HG02885 (cell line): ENCODE results near the gene S100A14.

ENCODE experiments used
- ATAC-seq: cut with Tn5 transposase; IDR thresholded peaks from one replicate; pipeline ENCODE4 v1.9.1; 2021; ENCODE audit warnings: mild to moderate bottlenecking; ENCODE audit not compliant: unreplicated experiment, poor library complexity

Gene S100A14

DNA sequence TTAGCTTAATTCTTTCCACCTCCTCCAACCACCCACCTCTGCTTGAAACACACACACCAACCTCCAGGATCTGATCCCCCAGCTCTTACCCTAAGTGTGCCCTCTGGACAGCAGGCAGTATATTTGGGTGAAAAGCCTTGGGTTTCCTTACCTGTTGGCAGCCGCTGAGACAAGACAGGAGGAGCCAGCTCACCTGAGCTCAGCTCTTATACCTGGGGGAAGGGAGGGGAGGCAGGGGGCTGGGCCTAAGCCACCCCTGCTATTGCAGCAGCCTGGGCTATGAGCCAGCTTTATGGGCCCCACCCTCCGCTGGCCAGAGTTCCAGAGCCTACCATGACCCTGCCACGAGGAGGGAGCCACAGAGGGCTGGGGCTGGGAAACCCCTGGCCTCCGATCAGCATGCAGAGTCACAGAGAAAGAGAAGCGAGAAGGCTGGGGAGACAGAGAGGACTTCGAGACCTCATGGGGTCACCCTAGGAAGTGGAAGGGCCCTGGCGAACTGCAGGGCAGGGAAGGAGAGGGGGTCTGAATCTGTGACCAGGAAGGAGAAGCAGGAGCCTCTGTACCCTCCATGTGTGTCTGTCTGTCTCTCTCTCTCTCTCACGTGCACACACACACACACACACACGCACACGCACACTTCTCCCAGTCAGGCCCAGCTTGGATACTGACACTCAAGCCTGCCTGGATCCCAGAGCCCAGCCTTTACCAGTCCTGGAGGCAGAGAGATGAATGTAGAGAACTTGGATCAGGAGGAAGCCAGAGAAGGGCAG, at the start of gene S100A14:
S100A14 (minus strand) TSS at position 182 of the 773 bp plus-strand sequence. CDS start 467 bp downstream, outside the sequence.
- no peak for ATAC-seq

GRCh38 chr1:153663211-153663610, 47.1 kb upstream of the S100A14 start:
- no peak for ATAC-seq

GRCh38 chr1:153662269-153662668, 46.1 kb upstream of the S100A14 start:
- ATAC-seq, result no peak

DNA sequence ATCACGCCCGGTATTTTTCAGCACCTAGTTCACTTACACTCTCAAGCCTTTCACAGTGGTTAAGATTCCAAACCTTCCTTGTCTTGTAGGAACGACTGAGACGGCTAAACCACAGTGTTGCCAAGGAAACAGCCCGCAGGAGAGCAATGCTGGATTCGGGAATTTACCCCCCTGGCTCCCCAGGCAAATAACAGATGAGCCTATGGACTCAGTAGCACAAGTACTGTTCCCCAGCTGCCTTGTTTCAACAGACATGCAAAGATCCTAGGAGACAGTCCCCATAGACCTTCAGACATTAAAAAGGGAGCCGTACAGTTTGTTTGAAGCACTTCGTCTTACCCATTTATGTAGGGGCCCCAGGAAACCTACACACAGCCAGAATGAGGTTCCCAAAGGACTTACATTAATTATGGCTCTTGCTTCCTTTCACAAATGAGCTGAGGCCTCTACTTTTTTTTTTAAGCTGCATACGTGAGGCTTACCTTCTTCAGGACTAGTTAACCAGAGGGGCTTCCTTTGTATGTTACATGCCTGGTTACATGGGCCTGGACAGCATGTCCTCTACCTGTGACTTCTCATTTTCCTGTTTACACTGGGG, 45.1 kb upstream of the S100A14 start:
- ATAC-seq, result no peak

DNA sequence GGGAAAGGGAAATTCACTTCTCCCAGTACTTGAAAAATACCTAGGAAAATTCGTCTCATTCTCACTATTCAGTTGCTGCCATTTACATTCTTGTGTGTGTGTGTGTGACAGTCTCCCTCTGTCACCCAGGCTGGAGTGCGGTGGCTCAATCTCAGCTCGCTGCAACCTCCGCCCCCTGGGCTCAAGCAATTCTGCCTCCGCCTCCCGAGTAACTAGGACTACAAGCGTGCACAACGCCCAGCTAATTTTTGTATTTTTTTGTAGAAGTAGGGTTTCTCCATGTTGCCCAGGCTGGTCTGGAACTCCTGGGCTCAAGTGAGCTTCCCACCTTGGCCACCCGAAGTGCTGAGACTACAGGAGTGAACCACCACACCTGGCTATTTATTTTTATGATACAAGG, 43.5 kb upstream of the S100A14 start:
- ATAC-seq, result no peak

- peak; percentile 7 for ATAC-seq
These were observed 43.0 kb upstream of the S100A14 start for GRCh38 chr1:153659175-153659534.

GRCh38 chr1:153658400-153659174, 42.5 kb upstream of the S100A14 start, which contains the start of gene SNAPIN:
SNAPIN (plus strand) TSS chr1:153658703; CDS start chr1:153658744, 41 bp downstream.
- peak; percentile 92 for ATAC-seq

- ATAC-seq, result no peak
These were observed 39.2 kb upstream of the S100A14 start for GRCh38 chr1:153655333-153655732.

GRCh38 chr1:153652805-153653500, 36.8 kb upstream of the S100A14 start:
- ATAC-seq, result no peak

- ATAC-seq, result no peak
These were observed 35.6 kb upstream of the S100A14 start for GRCh38 chr1:153651771-153652170.

GRCh38 chr1:153649863-153650235, 33.7 kb upstream of the S100A14 start:
- no peak for ATAC-seq

DNA sequence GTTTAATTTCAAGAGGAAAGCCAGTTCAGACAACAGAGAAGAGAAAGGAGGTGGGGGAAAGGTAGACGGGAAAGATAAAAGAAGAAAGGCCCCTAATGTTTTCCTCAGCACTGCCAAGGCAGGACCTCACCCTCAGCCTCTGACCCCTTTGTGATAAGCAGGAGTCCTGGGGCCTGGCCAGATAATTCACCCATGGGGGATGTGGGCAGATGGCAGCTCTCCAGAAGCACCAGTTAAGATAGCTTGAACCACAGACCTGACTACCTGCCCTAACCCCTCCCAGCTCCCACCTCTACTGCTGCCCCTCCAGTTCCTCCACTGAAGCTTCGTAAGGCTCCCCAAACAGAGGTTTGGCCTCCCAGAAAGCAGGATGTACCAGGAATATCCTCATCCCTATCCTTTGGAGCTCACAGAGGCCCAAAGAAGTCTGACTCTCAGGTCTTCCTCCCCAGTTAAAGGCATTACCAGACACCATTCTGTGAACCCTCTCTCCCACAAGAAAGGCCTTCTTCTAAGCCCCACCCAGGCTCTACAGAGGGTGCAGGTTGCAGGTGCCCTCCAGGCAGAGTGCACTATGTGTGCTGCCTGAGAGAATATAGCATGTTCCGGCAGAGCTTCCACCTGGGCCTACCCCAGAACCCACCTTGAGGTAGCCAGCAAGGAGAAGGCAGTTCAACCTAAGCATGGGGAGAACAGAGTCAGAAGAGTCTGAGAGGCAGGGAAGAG, 33.2 kb upstream of the S100A14 start:
- ATAC-seq, result no peak

GRCh38 chr1:153648000-153648643, 32.0 kb upstream of the S100A14 start:
- no peak for ATAC-seq

GRCh38 chr1:153647346-153647714, 31.2 kb upstream of the S100A14 start:
- ATAC-seq, result no peak

GRCh38 chr1:153646672-153647345, 30.7 kb upstream of the S100A14 start:
- ATAC-seq, result no peak

DNA sequence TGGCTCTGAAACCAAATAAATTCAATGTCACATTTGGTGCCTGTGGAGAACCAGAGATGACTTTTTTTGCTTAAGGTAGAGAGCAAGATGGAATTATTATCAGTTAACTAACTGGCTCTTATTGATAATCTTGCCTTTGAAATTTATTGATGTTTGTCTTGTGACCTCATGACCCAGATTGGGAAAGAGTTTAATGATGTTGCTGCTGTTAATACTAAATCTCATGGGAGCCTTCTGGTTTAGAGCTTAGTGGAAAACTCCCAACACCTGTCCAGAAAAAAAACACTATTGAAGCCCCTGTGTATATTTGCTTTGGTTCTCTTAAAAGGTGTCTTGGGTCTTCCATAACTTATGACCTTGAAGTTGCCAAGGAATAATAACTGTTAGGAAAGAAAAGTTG, 27.7 kb upstream of the S100A14 start:
- ATAC-seq, result no peak

- ATAC-seq, result no peak
These were observed 27.0 kb upstream of the S100A14 start for GRCh38 chr1:153643100-153643499.

GRCh38 chr1:153642161-153642560, 26.0 kb upstream of the S100A14 start:
- no peak for ATAC-seq

DNA sequence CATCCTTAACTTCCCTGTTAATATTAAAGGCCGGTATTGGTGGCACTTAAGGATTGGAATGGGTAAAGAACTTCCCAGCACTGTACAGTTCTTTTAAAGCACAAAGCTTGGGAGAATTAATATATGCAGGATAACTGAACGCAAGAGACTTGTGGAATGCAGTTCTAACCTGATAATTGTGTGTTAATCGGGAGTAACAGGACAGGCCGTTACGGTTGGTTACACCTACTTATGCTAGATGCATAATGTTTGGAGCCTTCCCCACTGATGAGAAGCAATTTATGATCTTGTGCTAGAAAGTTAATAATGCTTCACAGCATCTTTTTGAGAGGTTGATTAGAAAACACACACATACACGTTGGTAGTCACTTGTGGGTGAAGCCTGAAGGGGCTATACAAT, 24.7 kb upstream of the S100A14 start:
- ATAC-seq, result no peak
